IPS-18c (cell line): Measurements from ENCODE around the gene AGFG2.
A peak's percentile ranks its signal among the peaks of the same experiment; 100 is the strongest.

Source experiments
- H3K4me3 ChIP-seq: 2 replicates; pipeline ENCODE4 v1.7.0; 2013; ENCODE audit warnings: low read depth, mild to moderate bottlenecking, low read length, moderate library complexity; ENCODE audit not compliant: insufficient read depth
- H3K9me3 ChIP-seq: one replicate; pipeline ENCODE4 v1.6.1; 2013; ENCODE audit warnings: mild to moderate bottlenecking, low read length, moderate library complexity; ENCODE audit not compliant: control insufficient read depth, insufficient read depth

Gene AGFG2

GRCh38 chr7:100576384-100576993 is 37.5 kb downstream of the AGFG2 start:
- Histone ChIP-seq H3K9me3 (no peaks in the 10 kb centered on the region), H3K4me3 (no peak overlapping the region)

- H3K4me3 ChIP-seq, result no peak overlapping the region
- H3K9me3 ChIP-seq, result no peaks in the 10 kb centered on the region
Measured at GRCh38 chr7:100577103-100577502, 38.1 kb downstream of the AGFG2 start.

DNA sequence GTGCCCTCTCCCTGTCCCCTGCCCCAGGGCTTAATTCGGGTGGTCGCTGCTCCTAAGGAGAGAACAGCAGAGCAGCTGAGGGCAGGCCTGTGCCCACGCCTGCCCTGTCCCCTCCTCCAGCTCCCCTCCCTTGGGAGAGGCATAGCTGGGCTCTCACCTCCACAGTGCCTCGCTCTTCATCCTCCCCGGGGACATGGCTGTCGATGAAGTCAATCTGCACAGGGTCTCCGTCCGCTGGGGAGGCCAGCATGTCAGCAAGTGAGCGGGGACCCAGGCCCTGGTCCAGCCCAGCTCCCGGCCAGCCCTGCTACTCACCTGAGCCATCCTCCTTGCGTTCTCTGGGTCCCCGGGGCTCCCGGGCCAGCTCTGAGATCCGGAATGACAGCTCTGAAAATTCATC is 38.5 kb downstream of the AGFG2 start:
- Histone ChIP-seq H3K9me3 (no peaks in the 10 kb centered on the region), H3K4me3 (no peak overlapping the region)

DNA sequence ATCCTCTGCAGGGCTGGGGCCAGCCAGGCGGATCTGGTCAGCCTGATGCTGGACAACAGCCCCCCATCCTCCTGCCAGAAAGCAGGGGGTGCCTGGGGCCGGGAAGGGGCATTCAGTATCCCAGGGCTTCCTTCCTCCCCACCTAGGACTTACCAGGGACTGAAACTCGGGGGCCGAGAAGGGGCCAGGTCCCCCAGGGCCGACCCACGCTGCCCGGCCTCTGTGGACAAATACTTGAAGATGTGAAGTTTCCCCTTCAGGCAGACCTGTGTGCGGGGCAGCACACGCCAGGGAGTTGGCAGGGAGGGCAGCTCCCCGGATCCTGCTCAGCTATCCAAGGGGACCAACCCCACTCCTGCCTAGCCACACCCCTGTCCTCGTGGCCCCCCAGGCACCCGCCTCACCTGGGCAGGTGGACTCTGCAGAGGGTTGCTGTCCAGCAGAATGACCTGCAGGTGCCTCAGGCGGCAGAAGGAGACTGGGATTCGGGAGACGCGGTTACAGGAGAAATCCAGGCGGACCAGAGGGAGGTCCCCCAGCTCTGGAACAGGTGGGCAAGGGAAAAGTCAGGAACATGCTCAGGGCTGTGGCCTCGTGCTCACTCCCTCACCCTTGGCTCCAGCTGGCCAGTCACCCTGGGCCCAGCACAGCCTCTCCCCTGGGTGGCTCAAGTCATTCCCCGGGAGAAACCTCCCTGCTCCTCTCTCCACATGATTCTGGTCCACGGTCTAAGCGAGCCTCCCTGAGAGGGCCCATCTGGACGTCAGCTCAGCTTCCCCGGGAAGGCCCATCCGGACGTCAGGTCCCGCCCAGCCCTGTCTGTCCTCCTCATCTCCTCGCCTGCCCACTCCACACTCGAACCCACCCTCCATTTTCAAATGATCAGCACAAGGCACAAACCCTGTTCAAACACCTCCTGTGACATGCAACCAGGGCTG is 39.5 kb downstream of the AGFG2 start:
- Histone ChIP-seq H3K9me3 (no peaks in the 10 kb centered on the region), H3K4me3 (no peak overlapping the region)

DNA sequence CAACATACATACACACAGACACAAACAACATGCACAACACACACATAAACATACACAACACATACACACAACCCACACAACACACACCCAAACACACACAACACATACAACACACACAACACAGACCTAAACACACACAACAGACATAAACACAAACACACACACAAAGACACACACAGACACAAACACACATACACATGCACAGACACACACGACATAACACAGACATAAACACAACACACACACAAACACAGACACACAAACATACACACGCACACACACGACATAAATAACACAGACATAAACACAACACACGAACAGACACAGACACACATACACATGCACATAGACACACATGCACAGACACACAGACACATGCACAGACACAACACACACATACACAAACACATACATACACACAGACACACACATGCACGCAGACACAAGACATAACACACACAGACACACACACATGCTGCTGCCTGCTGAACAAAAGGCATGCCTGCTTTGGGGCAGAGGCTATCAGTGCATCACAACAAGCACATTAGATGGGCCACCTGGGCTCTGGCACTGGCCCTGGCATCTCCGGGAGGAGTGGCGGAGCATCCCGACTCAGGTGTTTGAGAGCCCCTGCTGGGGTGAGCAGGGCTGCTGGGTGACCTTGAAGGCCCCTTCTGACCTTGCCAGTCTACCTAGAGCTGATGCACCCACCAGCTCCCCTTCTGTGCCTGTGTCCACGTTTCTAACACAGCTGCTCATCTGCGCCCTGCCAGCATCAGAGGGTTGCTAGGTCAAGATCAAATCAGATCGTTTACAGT is 41.7 kb downstream of the AGFG2 start:
- Histone ChIP-seq H3K9me3 (no peaks in the 10 kb centered on the region), H3K4me3 (no peak overlapping the region)

GRCh38 chr7:100582041-100582579 is 43.1 kb downstream of the AGFG2 start:
- Histone ChIP-seq H3K4me3 (no peak overlapping the region), H3K9me3 (no peaks in the 10 kb centered on the region)

- no peaks in the 10 kb centered on the region for H3K9me3 ChIP-seq
- H3K4me3 ChIP-seq, result no peak overlapping the region
Measured at GRCh38 chr7:100582650-100583049, 43.6 kb downstream of the AGFG2 start.

GRCh38 chr7:100583132-100584053 is 44.4 kb downstream of the AGFG2 start:
- H3K4me3 ChIP-seq, result 0 out of 2 replicates have a peak overlapping the region, but pooled peaks have one; percentile 24
- H3K9me3 ChIP-seq, result no peaks in the 10 kb centered on the region

- Histone ChIP-seq H3K4me3 (peak overlapping the region; percentile 92), H3K9me3 (no peaks in the 10 kb centered on the region)
Measured at GRCh38 chr7:100584054-100584682, 45.2 kb downstream of the AGFG2 start.

DNA sequence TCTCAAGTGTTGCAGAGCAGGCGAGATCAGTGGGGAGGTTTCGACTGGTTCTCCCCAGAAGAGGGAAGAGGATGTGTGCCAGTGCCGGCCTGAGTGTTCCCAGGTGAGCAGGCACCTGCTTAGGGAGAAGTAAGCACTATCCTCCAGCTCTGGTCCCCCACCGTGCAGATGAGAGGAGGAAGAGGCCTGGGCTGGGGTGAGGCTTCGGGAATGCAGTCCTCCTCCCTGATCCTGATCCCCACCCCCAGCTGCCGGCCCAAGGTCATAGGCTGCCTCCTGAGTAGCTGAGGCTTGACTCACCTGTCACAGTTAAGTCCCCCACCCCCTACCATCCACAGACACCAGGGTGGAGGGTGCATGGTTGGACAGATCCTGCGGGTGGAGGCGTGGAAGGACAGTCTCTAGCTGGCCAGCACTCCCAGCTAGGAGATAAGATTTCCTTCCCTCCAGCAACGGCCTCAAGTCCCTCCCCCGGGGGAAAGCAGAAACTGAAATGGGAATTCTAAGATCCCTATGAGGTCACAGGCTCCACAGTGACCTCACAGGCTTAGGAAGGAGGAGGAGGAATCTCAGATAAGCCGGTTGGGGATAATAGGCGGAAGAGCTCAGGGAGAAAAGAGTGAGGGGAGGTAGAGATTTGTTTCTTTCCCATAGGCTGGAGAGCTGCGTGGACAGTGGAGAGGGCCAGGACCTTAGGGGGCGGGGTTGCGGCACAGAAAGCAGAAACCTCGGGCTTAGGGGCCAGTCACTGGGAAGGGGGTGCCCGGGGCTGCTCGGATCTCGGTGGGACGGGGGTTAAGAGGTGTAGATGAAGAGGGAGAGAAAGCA is 45.9 kb downstream of the AGFG2 start:
- Histone ChIP-seq H3K4me3 (peak overlapping the region; percentile 92), H3K9me3 (no peaks in the 10 kb centered on the region)

DNA sequence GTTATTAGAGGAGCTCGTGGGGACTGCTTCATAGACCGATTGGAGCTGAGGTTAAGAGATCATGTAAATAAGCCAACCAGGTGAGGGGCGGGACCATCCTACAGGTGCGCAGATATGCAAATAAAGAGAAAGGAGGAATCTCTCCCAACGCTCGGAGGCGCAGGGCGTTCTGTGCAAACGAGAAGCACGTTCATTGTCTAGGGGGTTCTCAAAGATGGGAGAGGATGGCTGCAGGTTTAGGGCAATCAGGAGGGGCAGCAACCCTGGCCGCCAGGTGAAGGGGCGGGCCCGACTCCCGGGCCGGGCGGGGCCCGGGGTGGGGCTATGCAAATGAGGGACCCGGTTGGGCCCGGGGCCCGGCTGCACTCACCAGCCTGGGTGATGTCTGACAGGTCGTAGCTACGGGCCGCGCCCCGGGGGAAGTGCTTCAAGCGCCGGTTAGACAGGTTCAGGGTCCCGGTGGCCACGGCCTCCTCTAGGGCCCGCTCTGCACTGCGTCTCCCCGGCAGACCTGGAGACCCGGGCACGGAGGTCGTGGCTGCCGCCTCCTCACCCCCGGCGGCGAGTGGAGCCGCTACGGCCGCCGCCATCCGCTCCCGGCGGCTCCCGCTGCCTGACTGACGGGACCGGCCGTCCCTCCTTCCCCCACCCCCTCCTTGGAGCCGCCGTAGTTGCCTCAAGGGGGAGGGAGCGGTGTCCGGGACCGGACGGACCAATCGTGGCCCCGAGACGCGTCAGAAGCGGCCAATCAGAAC is 46.7 kb downstream of the AGFG2 start, which contains the start of gene LRCH4:
Gene LRCH4, minus strand, starts transcription at position 619 of the 755 bp plus-strand sequence. Its CDS starts 29 bp downstream, at position 590.
- Histone ChIP-seq H3K4me3 (peak within 1 kb of the TSS; percentile 92), H3K9me3 (no peaks in the 10 kb centered on the region)

DNA sequence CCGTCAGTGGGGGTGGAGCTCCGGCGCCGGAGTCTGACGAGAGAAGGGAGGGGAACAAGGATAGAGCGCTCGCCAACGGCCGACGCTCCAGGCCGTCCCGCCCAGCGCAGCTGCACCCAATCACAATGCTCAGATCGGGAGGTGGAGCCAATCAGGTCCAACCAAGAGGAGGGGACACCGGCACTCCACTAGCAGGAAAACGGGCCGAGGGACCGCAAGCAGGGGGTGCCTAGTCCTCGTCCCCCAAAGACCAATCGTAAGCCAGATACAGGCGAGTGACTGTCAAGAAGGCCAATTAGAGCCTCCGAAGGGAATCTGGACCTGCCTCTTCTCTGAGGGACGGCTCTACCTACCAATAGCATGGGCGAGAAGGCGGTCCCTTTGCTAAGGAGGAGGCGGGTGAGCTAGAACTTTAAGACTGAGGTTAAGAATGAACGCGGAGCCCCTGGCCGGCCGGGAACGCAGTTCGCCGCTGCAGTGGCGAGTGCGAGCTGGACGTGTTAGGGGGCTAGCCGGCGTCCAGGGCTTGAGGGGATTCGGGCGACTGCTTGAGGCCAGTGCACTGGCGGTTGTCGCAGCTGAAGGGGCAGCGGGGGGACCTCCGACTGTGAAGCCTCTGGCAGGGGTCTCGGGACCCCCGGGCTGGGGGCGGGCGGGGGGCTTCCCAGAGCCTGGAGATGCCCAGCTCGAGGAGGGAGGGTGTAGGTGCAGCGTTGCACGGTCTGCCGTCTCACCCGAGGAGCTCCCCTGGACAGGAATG is 47.4 kb downstream of the AGFG2 start, which contains the start of gene FBXO24:
Gene FBXO24, plus strand, starts transcription at position 63 of the 760 bp plus-strand sequence. Its CDS starts 298 bp downstream, at position 361.
- Histone ChIP-seq H3K9me3 (no peaks in the 10 kb centered on the region), H3K4me3 (peak within 1 kb of the TSS; percentile 92)

GRCh38 chr7:100588438-100588837 is 49.4 kb downstream of the AGFG2 start:
- Histone ChIP-seq H3K9me3 (no peaks in the 10 kb centered on the region), H3K4me3 (no peak overlapping the region)
